Type B pancreatic cell (in vitro differentiated cells): ENCODE data around the gene CDC14C. TPM values are rescaled to one million over a fixed set of nuclear protein-coding genes. Genes with fewer than 3 reads are reported as not detected.

ENCODE experiments used
- DNase-seq: peaks from one replicate; pipeline ENCODE4 v3.0.0; 2021; ENCODE audit warnings: mixed read lengths; ENCODE audit not compliant: unreplicated experiment; ENCODE audit errors: extremely low spot score
- H3K27ac Mint-ChIP-seq: 2 replicates; pipeline ENCODE4 v1.8.0; 2021; ENCODE audit warnings: mild to moderate bottlenecking, mixed read lengths
- H3K27me3 Mint-ChIP-seq: 2 replicates; pipeline ENCODE4 v1.8.0; 2021; ENCODE audit warnings: mixed read lengths
- H3K36me3 Mint-ChIP-seq: 2 replicates; pipeline ENCODE4 v1.8.0; 2021; ENCODE audit warnings: mixed read lengths
- H3K4me1 Mint-ChIP-seq: one replicate; pipeline ENCODE4 v1.8.0; 2021; ENCODE audit warnings: mixed read lengths; ENCODE audit not compliant: unreplicated experiment
- H3K4me3 Mint-ChIP-seq: 2 replicates; pipeline ENCODE4 v1.8.0; 2021; ENCODE audit warnings: mild to moderate bottlenecking, mixed read lengths
- H3K9me3 Mint-ChIP-seq: 2 replicates; pipeline ENCODE4 v1.8.0; 2021; ENCODE audit warnings: mixed read lengths
- long read RNA-seq: library from polyadenylated mRNA; unstranded; transcript quantifications from one replicate; pipeline ENCODE4 v2.0.0, GENCODE V29; 2020
- total RNA-seq: library from RNA; stranded (reverse); gene quantifications from 2 replicates; pipeline ENCODE4 v1.2.1, GENCODE V29; 2021; ENCODE audit warnings: low replicate concordance
- TF ChIP-seq, protein P1 (sequence below): fragments of 200-600 bp; sonication (generic); conservative IDR thresholded peaks from 2 replicates; pipeline ENCODE4 v1.5.0; 2021; ENCODE audit warnings: antibody characterized with exemption, mild to moderate bottlenecking

CDC14C gene
- not detected in 2 replicates for total RNA-seq
- long read RNA-seq, result 0 reads

DNA sequence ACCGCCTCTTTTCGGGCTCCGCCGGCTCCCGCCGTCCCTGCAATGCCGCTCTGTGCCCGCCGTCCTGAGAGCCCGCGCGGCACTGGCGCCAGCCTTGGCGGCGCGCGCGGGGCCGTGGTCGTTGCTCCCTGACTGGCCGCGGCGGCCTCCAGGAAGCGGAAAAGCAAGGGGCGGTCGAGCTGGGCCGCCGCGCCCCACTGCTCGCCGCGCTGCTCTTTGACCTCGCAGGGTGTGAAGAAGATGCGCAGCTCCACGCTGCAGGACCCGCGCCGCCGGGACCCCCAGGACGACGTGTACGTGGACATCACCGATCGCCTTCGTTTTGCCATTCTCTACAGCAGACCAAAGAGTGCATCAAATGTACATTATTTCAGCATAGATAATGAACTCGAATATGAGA is at the start of gene CDC14C:
CDC14C (plus strand) TSS at position 115 of the 400 bp plus-strand sequence; CDS start at position 241, 126 bp downstream.
- TF ChIP-seq, protein P1, sequence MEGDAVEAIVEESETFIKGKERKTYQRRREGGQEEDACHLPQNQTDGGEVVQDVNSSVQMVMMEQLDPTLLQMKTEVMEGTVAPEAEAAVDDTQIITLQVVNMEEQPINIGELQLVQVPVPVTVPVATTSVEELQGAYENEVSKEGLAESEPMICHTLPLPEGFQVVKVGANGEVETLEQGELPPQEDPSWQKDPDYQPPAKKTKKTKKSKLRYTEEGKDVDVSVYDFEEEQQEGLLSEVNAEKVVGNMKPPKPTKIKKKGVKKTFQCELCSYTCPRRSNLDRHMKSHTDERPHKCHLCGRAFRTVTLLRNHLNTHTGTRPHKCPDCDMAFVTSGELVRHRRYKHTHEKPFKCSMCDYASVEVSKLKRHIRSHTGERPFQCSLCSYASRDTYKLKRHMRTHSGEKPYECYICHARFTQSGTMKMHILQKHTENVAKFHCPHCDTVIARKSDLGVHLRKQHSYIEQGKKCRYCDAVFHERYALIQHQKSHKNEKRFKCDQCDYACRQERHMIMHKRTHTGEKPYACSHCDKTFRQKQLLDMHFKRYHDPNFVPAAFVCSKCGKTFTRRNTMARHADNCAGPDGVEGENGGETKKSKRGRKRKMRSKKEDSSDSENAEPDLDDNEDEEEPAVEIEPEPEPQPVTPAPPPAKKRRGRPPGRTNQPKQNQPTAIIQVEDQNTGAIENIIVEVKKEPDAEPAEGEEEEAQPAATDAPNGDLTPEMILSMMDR, result no peak
- peaks cover 3% of the 10 kb centered on the region for H3K9me3 Mint-ChIP-seq
- H3K27ac Mint-ChIP-seq, result no peak within 1 kb of the TSS

DNA sequence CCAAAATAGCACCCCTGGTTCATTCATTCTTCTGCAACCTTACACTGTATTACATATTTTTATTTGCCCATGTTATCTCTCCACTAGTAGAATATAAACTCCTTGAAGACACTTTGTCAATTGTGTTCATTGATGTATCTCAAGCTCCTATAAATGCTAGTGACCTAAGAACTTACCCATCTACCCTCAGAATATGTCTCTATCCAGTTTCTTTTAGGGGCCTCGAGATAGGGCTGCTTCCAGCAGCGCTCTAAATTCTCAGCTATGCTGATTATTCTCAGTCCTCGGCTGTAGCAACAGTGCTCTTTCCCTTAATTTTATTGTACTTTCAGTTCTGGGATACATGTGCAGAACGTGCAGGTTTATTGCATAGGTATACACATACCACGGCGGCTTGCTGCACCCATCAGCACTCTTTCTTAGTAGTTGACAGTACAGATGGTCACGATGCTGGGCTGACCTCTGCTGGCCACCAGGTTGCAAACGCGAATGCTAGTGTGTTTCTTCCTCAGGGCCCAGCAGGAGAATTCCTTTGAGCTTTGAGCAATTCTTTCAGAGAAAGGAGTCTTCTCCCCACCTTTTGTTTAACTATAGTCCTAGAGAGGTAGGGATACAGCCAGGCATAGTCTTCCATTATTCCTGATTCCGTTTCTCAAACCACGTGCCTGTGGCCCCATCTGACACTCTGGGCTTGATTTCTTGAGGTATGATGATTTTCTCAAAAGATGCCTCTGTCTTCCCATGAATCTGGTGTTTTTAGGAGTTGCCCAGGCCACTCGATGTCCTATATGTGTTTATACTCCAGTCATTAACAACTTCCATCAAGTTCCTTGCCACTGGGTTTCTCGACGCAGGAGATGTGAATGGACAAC is 49.1 kb upstream of the CDC14C start:
- TF ChIP-seq, protein P1, result peak; percentile 80
- Mint-ChIP-seq H3K27me3 (peaks cover 17% of the 10 kb centered on the region), H3K4me3 (no peak overlapping the region), H3K4me1 (peaks cover 4% of the 10 kb centered on the region), H3K9me3 (no peaks in the 10 kb centered on the region), H3K36me3 (no peaks in the 10 kb centered on the region), H3K27ac (no peak overlapping the region)
- no peak for DNase-seq

More for the DNA sequence above, at the start of gene CDC14C:
- H3K36me3 Mint-ChIP-seq, result no peaks in the 10 kb centered on the region
- no peak within 1 kb of the TSS for H3K4me3 Mint-ChIP-seq
- no peaks in the 10 kb centered on the region for H3K4me1 Mint-ChIP-seq
- DNase-seq, result no peak
- no peaks in the 10 kb centered on the region for H3K27me3 Mint-ChIP-seq

DNA sequence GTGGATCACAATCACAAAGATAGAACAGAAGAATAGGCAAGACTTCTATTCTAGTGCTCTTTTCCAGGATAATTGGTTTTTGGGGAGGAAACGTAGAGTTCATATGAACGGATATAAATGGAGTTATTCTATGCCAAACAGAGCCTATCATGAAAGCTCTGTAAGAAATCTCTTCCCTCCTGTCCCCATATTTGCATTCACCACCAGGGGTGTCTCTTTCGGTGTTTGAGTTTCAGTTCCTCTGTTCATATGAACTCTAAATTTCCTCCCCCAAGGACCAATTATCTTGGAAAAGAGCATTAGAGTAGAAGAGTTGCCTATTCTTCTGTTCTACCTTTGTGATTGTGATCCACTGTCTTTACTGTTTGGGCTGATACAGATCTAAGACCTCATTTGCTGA is 48.3 kb upstream of the CDC14C start:
- Mint-ChIP-seq H3K27me3 (peaks cover 20% of the 10 kb centered on the region), H3K36me3 (no peaks in the 10 kb centered on the region), H3K27ac (no peak overlapping the region), H3K4me1 (peaks cover 4% of the 10 kb centered on the region), H3K4me3 (no peak overlapping the region), H3K9me3 (no peaks in the 10 kb centered on the region)
- DNase-seq, result no peak
- TF ChIP-seq, protein P1, result no peak

DNA sequence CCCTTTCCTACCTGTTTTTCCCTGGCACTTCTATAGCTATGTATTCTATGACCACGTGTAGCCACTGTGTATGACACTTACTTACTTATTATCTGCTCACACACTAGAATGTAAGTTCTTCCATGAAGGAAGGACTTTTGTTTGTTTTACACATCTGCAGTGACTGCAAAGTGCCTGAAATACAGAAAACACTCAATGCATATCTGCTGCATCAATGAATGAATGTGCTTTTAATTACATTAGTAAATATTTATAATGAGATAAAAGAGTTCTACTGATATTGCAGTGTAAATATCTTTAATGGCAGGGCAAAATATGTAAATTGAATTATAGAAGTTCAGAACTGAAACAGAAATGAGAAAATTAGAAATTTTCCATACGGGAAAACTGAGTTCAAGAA is 43.5 kb upstream of the CDC14C start:
- TF ChIP-seq, protein P1, result no peak
- Mint-ChIP-seq H3K4me1 (no peaks in the 10 kb centered on the region), H3K4me3 (no peak overlapping the region), H3K36me3 (no peaks in the 10 kb centered on the region), H3K9me3 (no peaks in the 10 kb centered on the region), H3K27ac (no peak overlapping the region), H3K27me3 (peaks cover 9% of the 10 kb centered on the region)
- no peak for DNase-seq

DNA sequence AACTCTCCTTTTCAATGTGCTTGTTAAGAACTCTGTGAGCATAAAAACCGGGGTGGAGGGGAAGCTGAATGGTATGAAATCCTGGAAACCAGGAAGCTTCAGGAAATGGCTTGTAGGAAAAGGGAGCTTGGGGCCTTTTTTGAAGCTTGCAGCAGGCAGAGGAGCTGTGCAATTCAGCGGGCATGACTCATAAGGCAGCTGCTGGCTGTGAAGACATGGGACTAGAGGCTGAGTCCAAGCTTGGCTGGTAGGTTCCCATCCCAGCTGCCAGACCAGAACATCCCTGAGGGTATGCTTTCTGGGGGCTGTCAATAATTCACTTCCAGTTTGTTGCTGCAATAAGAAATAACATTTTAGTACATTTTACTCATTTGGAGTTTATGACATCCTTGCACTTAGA is 36.8 kb upstream of the CDC14C start:
- H3K9me3 Mint-ChIP-seq, result peaks cover 5% of the 10 kb centered on the region
- no peak overlapping the region for H3K27ac Mint-ChIP-seq
- H3K4me3 Mint-ChIP-seq, result no peak overlapping the region
- DNase-seq, result no peak
- TF ChIP-seq, protein P1, result no peak
- H3K36me3 Mint-ChIP-seq, result no peaks in the 10 kb centered on the region
- H3K4me1 Mint-ChIP-seq, result no peaks in the 10 kb centered on the region
- peaks cover 5% of the 10 kb centered on the region for H3K27me3 Mint-ChIP-seq
